ENCODE data around the gene FARS2. TPM values are rescaled to one million over a fixed set of nuclear protein-coding genes. Genes with fewer than 3 reads are reported as not detected.

FARS2 gene
- total RNA-seq, 2 experiments from 2014 or later = 15.7 to 18.5 TPM

- Mint-ChIP-seq H3K27me3 (no peaks in the 10 kb centered on the region), H3K4me1 (ENCODE audit: low read depth) (peaks cover 36% of the 10 kb centered on the region), H3K27ac (no peak overlapping the region), H3K4me3 (no peak overlapping the region), H3K36me3 (ENCODE audit: low read depth) (peaks cover 1% of the 10 kb centered on the region), H3K9me3 (no peaks in the 10 kb centered on the region)
- no peak for TF ChIP-seq CTCF (IDR thresholded peaks at IDR 0.05)
- DNase-seq (no peak), ATAC-seq (no peak)
- CTCF ChIA-PET = interaction anchor here (1.3 to 1.5 kb wide), 2 partner anchors 8 to 31 kb away, joined by 3 to 4 read pairs; no protein-coding TSS in a partner anchor
- POLR2A ChIA-PET = no interaction called here
- intact Hi-C loops (cut with micrococcal nuclease) = loop anchor here (2.0 kb wide), 1 partner anchor 29 kb away; no protein-coding TSS in a partner anchor
These were observed 240.5 kb downstream of the FARS2 start for GRCh38 chr6:5501837-5502236.

GRCh38 chr6:5504078-5504477, 242.8 kb downstream of the FARS2 start:
- ChIA-PET POLR2A (no interaction called here), CTCF (interaction anchor here (1.3 kb wide), 1 partner anchor 33 kb away, joined by 3 read pairs; no protein-coding TSS in a partner anchor)
- intact Hi-C loops (cut with micrococcal nuclease) = no loop called here
- no peak for TF ChIP-seq CTCF (IDR thresholded peaks at IDR 0.05)
- H3K27me3 Mint-ChIP-seq = no peaks in the 10 kb centered on the region
- no peak overlapping the region for H3K27ac Mint-ChIP-seq
- no peak overlapping the region for H3K4me3 Mint-ChIP-seq
- peaks cover 1% of the 10 kb centered on the region for H3K36me3 Mint-ChIP-seq (ENCODE audit: low read depth)
- no peaks in the 10 kb centered on the region for H3K9me3 Mint-ChIP-seq
- DNase-seq = no peak
- ATAC-seq = no peak
- H3K4me1 Mint-ChIP-seq (ENCODE audit: low read depth) = peaks cover 37% of the 10 kb centered on the region

GRCh38 chr6:5506149-5506548, 244.8 kb downstream of the FARS2 start:
- Mint-ChIP-seq H3K27ac (peak overlapping the region; percentile 60), H3K4me1 (ENCODE audit: low read depth) (peaks cover 25% of the 10 kb centered on the region), H3K4me3 (no peak overlapping the region), H3K9me3 (no peaks in the 10 kb centered on the region), H3K27me3 (no peaks in the 10 kb centered on the region), H3K36me3 (ENCODE audit: low read depth) (no peaks in the 10 kb centered on the region)
- POLR2A ChIA-PET = no interaction called here
- DNase-seq = no peak
- no peak for ATAC-seq
- no peak for TF ChIP-seq CTCF (IDR thresholded peaks at IDR 0.05)
- CTCF ChIA-PET = interaction anchor here (0.9 to 1.6 kb wide), 3 partner anchors 11 to 259 kb away, joined by 3 read pairs; no protein-coding TSS in a partner anchor
- intact Hi-C loops (cut with micrococcal nuclease) = no loop called here

- ATAC-seq (peak; percentile 38), DNase-seq (no peak)
- Mint-ChIP-seq H3K4me1 (ENCODE audit: low read depth) (peaks cover 25% of the 10 kb centered on the region), H3K27ac (peak overlapping the region; percentile 60), H3K9me3 (no peaks in the 10 kb centered on the region), H3K4me3 (peak overlapping the region; percentile 48), H3K27me3 (no peaks in the 10 kb centered on the region), H3K36me3 (ENCODE audit: low read depth) (peaks cover 2% of the 10 kb centered on the region)
- intact Hi-C loops (cut with micrococcal nuclease) = no loop called here
- POLR2A ChIA-PET = no interaction called here
- TF ChIP-seq CTCF (IDR thresholded peaks at IDR 0.05) = no peak
- CTCF ChIA-PET = interaction anchor here (0.6 to 1.6 kb wide), 6 partner anchors 11 to 259 kb away, joined by 3 to 6 read pairs (median 4); no protein-coding TSS in a partner anchor
These were observed 245.3 kb downstream of the FARS2 start for GRCh38 chr6:5506597-5506996.

- TF ChIP-seq CTCF (IDR thresholded peaks at IDR 0.05) = no peak
- DNase-seq (peak; percentile 26), ATAC-seq (peak; percentile 79)
- peaks cover 2% of the 10 kb centered on the region for H3K36me3 Mint-ChIP-seq (ENCODE audit: low read depth)
- no peaks in the 10 kb centered on the region for H3K27me3 Mint-ChIP-seq
- intact Hi-C loops (cut with micrococcal nuclease) = no loop called here
- CTCF ChIA-PET = interaction anchor here (0.6 to 1.5 kb wide), 5 partner anchors 12 to 177 kb away, joined by 3 to 6 read pairs (median 4); no protein-coding TSS in a partner anchor
- no peaks in the 10 kb centered on the region for H3K9me3 Mint-ChIP-seq
- H3K27ac Mint-ChIP-seq = peak overlapping the region; percentile 60
- peak overlapping the region; percentile 48 for H3K4me3 Mint-ChIP-seq
- peaks cover 27% of the 10 kb centered on the region for H3K4me1 Mint-ChIP-seq (ENCODE audit: low read depth)
- POLR2A ChIA-PET = no interaction called here
These were observed 245.9 kb downstream of the FARS2 start for GRCh38 chr6:5507131-5507681.

Measured in activated CD8-positive, alpha-beta T cell treated with anti-CD3 and anti-CD28 coated beads for 36 hours (primary cell).